ENCODE measurements around the gene KRTAP12-3. TPM values are rescaled to one million over a fixed set of nuclear protein-coding genes. Genes with fewer than 3 reads are reported as not detected.

The KRTAP12-3 gene
- total and polyA plus RNA-seq, 9 donors = not detected

GRCh38 chr21:44702973-44703730 is 45.4 kb downstream of the KRTAP12-3 start:
- DNase-seq = no peak
- 41% methylated on average over 15 of the region's 16 CpGs for WGBS (ENCODE audit: insufficient coverage)
- H3K36me3 ChIP-seq (ENCODE audit: control insufficient read depth, insufficient read depth, low read length) = no peaks in the 10 kb centered on the region
- peaks cover 89% of the 10 kb centered on the region for H3K27me3 ChIP-seq (ENCODE audit: control insufficient read depth, insufficient read depth, low read length)
- no peaks in the 10 kb centered on the region for H3K9me3 ChIP-seq (replicated peaks; ENCODE audit: control insufficient read depth, low read depth, low read length)
- no peak overlapping the region for H3K4me3 ChIP-seq (ENCODE audit: low read length)
- H3K4me1 ChIP-seq (ENCODE audit: control insufficient read depth, insufficient read depth, low read length) = peaks cover under 1% of the 10 kb centered on the region
- H3K27ac ChIP-seq (ENCODE audit: low read length) = no peak overlapping the region

GRCh38 chr21:44703731-44704635 is 46.3 kb downstream of the KRTAP12-3 start:
- peaks cover 90% of the 10 kb centered on the region for H3K27me3 ChIP-seq (ENCODE audit: control insufficient read depth, insufficient read depth, low read length)
- H3K36me3 ChIP-seq (ENCODE audit: control insufficient read depth, insufficient read depth, low read length) = no peaks in the 10 kb centered on the region
- no peak overlapping the region for H3K27ac ChIP-seq (ENCODE audit: low read length)
- DNase-seq = no peak
- H3K4me3 ChIP-seq (ENCODE audit: low read length) = no peak overlapping the region
- no peaks in the 10 kb centered on the region for H3K9me3 ChIP-seq (replicated peaks; ENCODE audit: control insufficient read depth, low read depth, low read length)
- WGBS (ENCODE audit: insufficient coverage) = 38% methylated on average over 8 of the region's 13 CpGs
- H3K4me1 ChIP-seq (ENCODE audit: control insufficient read depth, insufficient read depth, low read length) = peaks cover 7% of the 10 kb centered on the region

- no peaks in the 10 kb centered on the region for H3K9me3 ChIP-seq (replicated peaks; ENCODE audit: control insufficient read depth, low read depth, low read length)
- no peak for DNase-seq
- WGBS (ENCODE audit: insufficient coverage) = 16% methylated on average over 13 of the region's 13 CpGs
These were observed 46.9 kb downstream of the KRTAP12-3 start for GRCh38 chr21:44704636-44705001.

GRCh38 chr21:44706026-44706705 is 48.4 kb downstream of the KRTAP12-3 start:
- H3K36me3 ChIP-seq (ENCODE audit: control insufficient read depth, insufficient read depth, low read length) = no peaks in the 10 kb centered on the region
- DNase-seq = no peak
- H3K27me3 ChIP-seq (ENCODE audit: control insufficient read depth, insufficient read depth, low read length) = peaks cover 91% of the 10 kb centered on the region
- no peaks in the 10 kb centered on the region for H3K9me3 ChIP-seq (replicated peaks; ENCODE audit: control insufficient read depth, low read depth, low read length)
- no peak overlapping the region for H3K27ac ChIP-seq (ENCODE audit: low read length)
- no peak overlapping the region for H3K4me3 ChIP-seq (ENCODE audit: low read length)
- peaks cover 20% of the 10 kb centered on the region for H3K4me1 ChIP-seq (ENCODE audit: control insufficient read depth, insufficient read depth, low read length)
- WGBS (ENCODE audit: insufficient coverage) = under 1% methylated on average over 36 of the region's 54 CpGs

More at GRCh38 chr21:44704636-44705001, 46.9 kb downstream of the KRTAP12-3 start:
- Histone ChIP-seq H3K27me3 (ENCODE audit: control insufficient read depth, insufficient read depth, low read length) (peaks cover 91% of the 10 kb centered on the region), H3K36me3 (ENCODE audit: control insufficient read depth, insufficient read depth, low read length) (no peaks in the 10 kb centered on the region), H3K4me1 (ENCODE audit: control insufficient read depth, insufficient read depth, low read length) (peaks cover 14% of the 10 kb centered on the region), H3K27ac (ENCODE audit: low read length) (no peak overlapping the region), H3K4me3 (ENCODE audit: low read length) (no peak overlapping the region)

- no peak overlapping the region for H3K27ac ChIP-seq (ENCODE audit: low read length)
- H3K4me1 ChIP-seq (ENCODE audit: control insufficient read depth, insufficient read depth, low read length) = peaks cover 25% of the 10 kb centered on the region
- no peak overlapping the region for H3K4me3 ChIP-seq (ENCODE audit: low read length)
- peaks cover 91% of the 10 kb centered on the region for H3K27me3 ChIP-seq (ENCODE audit: control insufficient read depth, insufficient read depth, low read length)
- no peak for DNase-seq
- 5% methylated on average over 20 of the region's 46 CpGs for WGBS (ENCODE audit: insufficient coverage)
- no peaks in the 10 kb centered on the region for H3K36me3 ChIP-seq (ENCODE audit: control insufficient read depth, insufficient read depth, low read length)
- H3K9me3 ChIP-seq (replicated peaks; ENCODE audit: control insufficient read depth, low read depth, low read length) = no peaks in the 10 kb centered on the region
These were observed 49.2 kb downstream of the KRTAP12-3 start for GRCh38 chr21:44706706-44707581.

Other genes starting within 250 kb of the KRTAP12-3 start
- 0.98 TPM for gene LRRC3, start 202.4 kb upstream of the KRTAP12-3 start, total RNA-seq
- 1 to 10 TPM; 2.2 to 4.2 (median 2.5) TPM for gene LRRC3, start 202.4 kb upstream of the KRTAP12-3 start, polyA plus RNA-seq (ENCODE audit: insufficient read depth in 1 of 8, insufficient read length in 8 of 8, low replicate concordance in 1 of 8)
- gene KRTAP10-1, start 117.7 kb upstream of the KRTAP12-3 start, total RNA-seq = not detected
- not detected for gene KRTAP10-1, start 117.7 kb upstream of the KRTAP12-3 start, polyA plus RNA-seq (ENCODE audit: insufficient read depth in 1 of 8, insufficient read length in 8 of 8, low replicate concordance in 1 of 8)
- not detected for gene KRTAP10-2, start 106.4 kb upstream of the KRTAP12-3 start, total RNA-seq
- gene KRTAP10-2, start 106.4 kb upstream of the KRTAP12-3 start, polyA plus RNA-seq (ENCODE audit: insufficient read depth in 1 of 8, insufficient read length in 8 of 8, low replicate concordance in 1 of 8) = not detected
- gene KRTAP10-3, start 99.1 kb upstream of the KRTAP12-3 start, total RNA-seq = not detected
- gene KRTAP10-3, start 99.1 kb upstream of the KRTAP12-3 start, polyA plus RNA-seq (ENCODE audit: insufficient read depth in 1 of 8, insufficient read length in 8 of 8, low replicate concordance in 1 of 8) = not detected
- not detected for gene KRTAP10-4, start 84.2 kb upstream of the KRTAP12-3 start, total RNA-seq
- not detected for gene KRTAP10-4, start 84.2 kb upstream of the KRTAP12-3 start, polyA plus RNA-seq (ENCODE audit: insufficient read depth in 1 of 8, insufficient read length in 8 of 8, low replicate concordance in 1 of 8)
- gene KRTAP10-5, start 77.3 kb upstream of the KRTAP12-3 start, total RNA-seq = not detected
- not detected for gene KRTAP10-5, start 77.3 kb upstream of the KRTAP12-3 start, polyA plus RNA-seq (ENCODE audit: insufficient read depth in 1 of 8, insufficient read length in 8 of 8, low replicate concordance in 1 of 8)
- gene KRTAP10-6, start 65.4 kb upstream of the KRTAP12-3 start, total RNA-seq = not detected
- gene KRTAP10-6, start 65.4 kb upstream of the KRTAP12-3 start, polyA plus RNA-seq (ENCODE audit: insufficient read depth in 1 of 8, insufficient read length in 8 of 8, low replicate concordance in 1 of 8) = not detected
- gene KRTAP10-7, start 57.3 kb upstream of the KRTAP12-3 start, total RNA-seq = not detected
- not detected for gene KRTAP10-7, start 57.3 kb upstream of the KRTAP12-3 start, polyA plus RNA-seq (ENCODE audit: insufficient read depth in 1 of 8, insufficient read length in 8 of 8, low replicate concordance in 1 of 8)
- gene KRTAP10-8, start 45.9 kb upstream of the KRTAP12-3 start, total RNA-seq = not detected
- not detected for gene KRTAP10-8, start 45.9 kb upstream of the KRTAP12-3 start, polyA plus RNA-seq (ENCODE audit: insufficient read depth in 1 of 8, insufficient read length in 8 of 8, low replicate concordance in 1 of 8)
- not detected for gene KRTAP10-9, start 30.8 kb upstream of the KRTAP12-3 start, total RNA-seq
- not detected for gene KRTAP10-9, start 30.8 kb upstream of the KRTAP12-3 start, polyA plus RNA-seq (ENCODE audit: insufficient read depth in 1 of 8, insufficient read length in 8 of 8, low replicate concordance in 1 of 8)
- not detected for gene KRTAP10-10, start 20.6 kb upstream of the KRTAP12-3 start, total RNA-seq
- not detected for gene KRTAP10-10, start 20.6 kb upstream of the KRTAP12-3 start, polyA plus RNA-seq (ENCODE audit: insufficient read depth in 1 of 8, insufficient read length in 8 of 8, low replicate concordance in 1 of 8)
- not detected for gene KRTAP10-11, start 11.5 kb upstream of the KRTAP12-3 start, total RNA-seq
- gene KRTAP10-11, start 11.5 kb upstream of the KRTAP12-3 start, polyA plus RNA-seq (ENCODE audit: insufficient read depth in 1 of 8, insufficient read length in 8 of 8, low replicate concordance in 1 of 8) = not detected
- not detected for gene KRTAP12-4, start 3.3 kb upstream of the KRTAP12-3 start, total RNA-seq
- not detected for gene KRTAP12-4, start 3.3 kb upstream of the KRTAP12-3 start, polyA plus RNA-seq (ENCODE audit: insufficient read depth in 1 of 8, insufficient read length in 8 of 8, low replicate concordance in 1 of 8)
- not detected for gene KRTAP12-2, start 9.0 kb downstream of the KRTAP12-3 start, total RNA-seq
- gene KRTAP12-2, start 9.0 kb downstream of the KRTAP12-3 start, polyA plus RNA-seq (ENCODE audit: insufficient read depth in 1 of 8, insufficient read length in 8 of 8, low replicate concordance in 1 of 8) = not detected
- gene KRTAP12-1, start 24.2 kb downstream of the KRTAP12-3 start, total RNA-seq = not detected
- not detected for gene KRTAP12-1, start 24.2 kb downstream of the KRTAP12-3 start, polyA plus RNA-seq (ENCODE audit: insufficient read depth in 1 of 8, insufficient read length in 8 of 8, low replicate concordance in 1 of 8)
- gene KRTAP10-12, start 39.2 kb downstream of the KRTAP12-3 start, total RNA-seq = not detected
- gene KRTAP10-12, start 39.2 kb downstream of the KRTAP12-3 start, polyA plus RNA-seq (ENCODE audit: insufficient read depth in 1 of 8, insufficient read length in 8 of 8, low replicate concordance in 1 of 8) = not detected
- 0.04 TPM for gene TSPEAR, start 53.6 kb downstream of the KRTAP12-3 start, total RNA-seq
- gene TSPEAR, start 53.6 kb downstream of the KRTAP12-3 start, polyA plus RNA-seq (ENCODE audit: insufficient read depth in 1 of 8, insufficient read length in 8 of 8, low replicate concordance in 1 of 8) = 1 to 10 TPM in 1 of 8 donors, under 1 TPM in 5, not detected in 2; 0.07 to 1.5 (median 0.10) TPM
- gene UBE2G2, start 143.9 kb downstream of the KRTAP12-3 start, total RNA-seq = 45.9 TPM
- gene UBE2G2, start 143.9 kb downstream of the KRTAP12-3 start, polyA plus RNA-seq (ENCODE audit: insufficient read depth in 1 of 8, insufficient read length in 8 of 8, low replicate concordance in 1 of 8) = 100 to 1,000 TPM in 1 of 8 donors, 10 to 100 TPM in 7; 55.6 to 106 (median 70.5) TPM
- gene SUMO3, start 160.1 kb downstream of the KRTAP12-3 start, total RNA-seq = 51.7 TPM
- gene SUMO3, start 160.1 kb downstream of the KRTAP12-3 start, polyA plus RNA-seq (ENCODE audit: insufficient read depth in 1 of 8, insufficient read length in 8 of 8, low replicate concordance in 1 of 8) = 10 to 100 TPM; 63.1 to 82.5 (median 72.9) TPM
- gene PTTG1IP, start 215.8 kb downstream of the KRTAP12-3 start, total RNA-seq = 127 TPM
- 100 to 1,000 TPM; 126 to 149 (median 138) TPM for gene PTTG1IP, start 215.8 kb downstream of the KRTAP12-3 start, polyA plus RNA-seq (ENCODE audit: insufficient read depth in 1 of 8, insufficient read length in 8 of 8, low replicate concordance in 1 of 8)

Data from muscle of leg (tissue), 11 donors.